ENCODE data around the gene TMEM91. TPM values are rescaled to one million over a fixed set of nuclear protein-coding genes. Genes with fewer than 3 reads are reported as not detected.

Gene TMEM91
- total and polyA plus RNA-seq, 2 of the 8 experiments (the other 6 are each of a cell fraction or from before 2014, with no cell fraction given): 5.3 to 7.4 TPM

GRCh38 chr19:41415154-41415571 is 38.8 kb downstream of the TMEM91 start:
- no peak for TF ChIP-seq SP2 (IDR thresholded peaks at IDR 0.05; ENCODE audit: low read length)
- no peak for TF ChIP-seq SP1 (IDR thresholded peaks at IDR 0.05; ENCODE audit: low read depth, low read length)
- no peak for TF ChIP-seq CHD2 (IDR thresholded peaks at IDR 0.05; ENCODE audit: low read length)
- no peak for TF ChIP-seq KDM1A (IDR thresholded peaks at IDR 0.05; ENCODE audit: borderline replicate concordance, low read length)
- TF ChIP-seq RNF2 (IDR thresholded peaks at IDR 0.05; ENCODE audit: borderline replicate concordance, low read depth, low read length, missing control alignments, poor library complexity, severe bottlenecking): no peak
- TF ChIP-seq GTF2F1 (IDR thresholded peaks at IDR 0.05; ENCODE audit: borderline replicate concordance, low read depth, low read length): no peak
- TF ChIP-seq JUND (IDR thresholded peaks at IDR 0.05; ENCODE audit: low read length): no peak
- no peak for TF ChIP-seq HDAC2 (IDR thresholded peaks at IDR 0.05; ENCODE audit: borderline replicate concordance in 1 of 2, low read depth in 2 of 2, low read length in 2 of 2)
- no peak for TF ChIP-seq EP300 (IDR thresholded peaks at IDR 0.05; ENCODE audit: borderline replicate concordance in 1 of 2, low read depth in 2 of 2, low read length in 2 of 2)
- no peak for TF ChIP-seq FOSL1 (IDR thresholded peaks at IDR 0.05; ENCODE audit: insufficient read depth, low read depth, low read length)
- TF ChIP-seq HDAC6 (IDR thresholded peaks at IDR 0.05; ENCODE audit: low read depth, low read length): no peak
- TF ChIP-seq SIN3A (conservative IDR thresholded peaks at IDR 0.05 in 1 of 2, IDR thresholded peaks at IDR 0.05 in 1 of 2; ENCODE audit: low read depth in 1 of 2, low read length in 2 of 2): no peak
- Histone ChIP-seq H2BK15ac (ENCODE audit: low read length) (no peak overlapping the region), H4K8ac (ENCODE audit: extremely low read depth, insufficient read depth, low read length) (no peak overlapping the region), H2BK5ac (ENCODE audit: low read depth, low read length) (peak overlapping the region; percentile 35; the same call in 1 of the 2 replicates), H3K23ac (ENCODE audit: insufficient read length) (no peak overlapping the region), H3K9me3 (ENCODE audit: insufficient read depth in 2 of 2, low read depth in 1 of 2, low read length in 1 of 2) (no peaks in the 10 kb centered on the region), H3K56ac (replicated peaks; ENCODE audit: insufficient read length, low read depth, low read length) (no peak overlapping the region), H3K79me2 (ENCODE audit: control insufficient read depth in 1 of 2, insufficient read depth in 2 of 2, low read length in 2 of 2) (no peaks in the 10 kb centered on the region), H4K20me1 (replicated peaks in 1 of 2; ENCODE audit: control insufficient read depth in 1 of 2, insufficient read depth in 2 of 2, low read length in 2 of 2) (no peaks in the 10 kb centered on the region), H3K9ac (replicated peaks in 1 of 4; ENCODE audit: extremely low read depth in 1 of 4, low read depth in 3 of 4, low read length in 3 of 4) (no peak overlapping the region), H4K5ac (ENCODE audit: insufficient read length, low read depth, low read length) (no peak overlapping the region), H2BK20ac (ENCODE audit: low read length) (no peak overlapping the region), H2AFZ (ENCODE audit: low read length) (no peak overlapping the region), H3K18ac (ENCODE audit: extremely low read depth, low read length) (no peak overlapping the region), H3K27ac (ENCODE audit: low read depth, low read length) (no peak overlapping the region), H3K23me2 (ENCODE audit: low read depth, low read length) (no peaks in the 10 kb centered on the region), H3K79me1 (ENCODE audit: low read depth, low read length) (no peaks in the 10 kb centered on the region), H3K14ac (ENCODE audit: insufficient read length) (no peak overlapping the region), H3K27me3 (replicated peaks in 1 of 4; ENCODE audit: control insufficient read depth in 3 of 4, extremely low read depth in 1 of 4, insufficient read depth in 3 of 4, low read length in 3 of 4) (no peaks in the 10 kb centered on the region; a peak in 1 of 7 replicates), H3K36me3 (ENCODE audit: control insufficient read depth in 2 of 4, insufficient read depth in 4 of 4, low read length in 3 of 4) (peaks cover 2 to 13% (median 6%) of the 10 kb centered on the region in 4 experiments; a peak in 6 of 8 replicates), H4K91ac (replicated peaks; ENCODE audit: insufficient read length, low read length) (no peak overlapping the region), H3K4me1 (replicated peaks in 1 of 4; ENCODE audit: control insufficient read depth in 3 of 4, insufficient read depth in 4 of 4, low read length in 3 of 4) (no peaks in the 10 kb centered on the region), H2BK12ac (ENCODE audit: low read depth, low read length) (no peak overlapping the region), H2AK5ac (ENCODE audit: low read depth, low read length) (no peak overlapping the region), H2BK120ac (replicated peaks; ENCODE audit: low read depth, low read length) (no peak overlapping the region), H3K4me3 (ENCODE audit: extremely low read depth in 1 of 4, insufficient read depth in 2 of 4, low read depth in 3 of 4, low read length in 4 of 4) (no peak overlapping the region), H3K4me2 (ENCODE audit: insufficient read depth in 1 of 2, low read depth in 2 of 2, low read length in 2 of 2) (no peak overlapping the region), H3K4ac (replicated peaks; ENCODE audit: insufficient read length, low read depth, low read length) (no peak overlapping the region)
- DNase-seq (ENCODE audit: low read depth in 1 of 2, low spot score in 2 of 2): no peak
- CTCF ChIA-PET (ENCODE audit: partially characterized antibody): interaction anchor here (0.7 kb wide), 2 partner anchors 25 to 63 kb away, joined by 3 read pairs; partner anchors contain the start of gene DMAC2
- POLR2A ChIA-PET (ENCODE audit: partially characterized antibody): interaction anchor here (0.8 to 1.8 kb wide), 3 partner anchors 16 to 24 kb away, joined by 3 to 4 read pairs (median 4); partner anchors contain the start of gene DMAC2
- WGBS, 2 experiments (ENCODE audit: extremely low coverage in 1 of 2, insufficient coverage in 1 of 2, insufficient read length in 1 of 2, insufficient replicate concordance in 2 of 2, low coverage in 1 of 2, low lambda C conversion rate in 2 of 2, missing lambda C conversion rate in 1 of 2): 88% methylated on average over 9 of the region's 9 CpGs; no CpG with 5 or more reads in 1 of the 2 experiments
- no peak for FAIRE-seq

Data from H1 (cell line).